ENCODE data around the gene EIF4E2. TPM values are rescaled to one million over a fixed set of nuclear protein-coding genes. Genes with fewer than 3 reads are reported as not detected.
A peak's percentile ranks its signal among the peaks of the same experiment; 100 is the strongest.

The EIF4E2 gene
- total RNA-seq, 6 donors from 2014 or later = 24.1 to 96.4 (median 57.2) TPM

DNA sequence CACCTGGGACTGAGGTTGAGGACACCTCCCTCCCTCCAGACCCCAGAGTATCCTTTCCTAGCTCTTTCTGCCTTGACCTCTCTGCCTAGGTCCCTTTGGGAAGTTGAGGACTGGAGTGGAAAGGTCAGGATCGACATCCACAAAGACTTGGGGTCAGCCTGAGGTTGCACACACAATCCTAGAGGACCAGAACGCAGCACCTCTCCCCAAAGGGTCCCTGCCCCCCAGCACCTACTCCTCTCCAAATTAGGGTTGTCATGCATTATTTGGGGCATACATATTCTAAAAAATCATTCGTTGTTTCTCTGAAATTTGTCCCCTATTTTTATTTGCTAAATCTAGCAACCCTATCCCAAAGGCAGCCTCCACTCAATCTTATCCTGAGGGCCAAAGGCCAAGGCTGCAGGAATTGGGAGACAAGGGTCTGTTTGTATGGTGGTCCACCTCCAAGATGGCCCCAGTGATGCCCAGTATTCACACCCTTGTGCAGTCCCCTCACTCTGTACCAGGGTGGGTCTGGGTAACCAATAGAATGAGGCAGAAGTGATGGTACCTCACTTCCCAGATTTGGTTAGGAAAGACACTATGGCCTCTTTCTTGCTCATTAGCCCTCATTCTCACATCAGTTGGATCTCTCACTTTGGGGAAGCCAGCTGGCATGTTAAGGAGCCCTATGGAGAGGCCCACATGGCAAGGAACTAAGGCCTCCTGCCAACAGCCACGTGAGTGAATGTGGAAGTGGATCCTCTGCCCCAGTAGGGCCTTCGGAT lies 14.5 kb upstream of the EIF4E2 start:
- Histone ChIP-seq H3K4me1 (no peaks in the 10 kb centered on the region), H3K4me3 (no peak overlapping the region), H3K27me3 (no peaks in the 10 kb centered on the region), H3K9me3 (peaks cover 0 to 7% (median 3%) of the 10 kb centered on the region in 4 donors), H3K36me3 (no peaks in the 10 kb centered on the region), H3K27ac (no peak overlapping the region)
- TF ChIP-seq, protein P1, sequence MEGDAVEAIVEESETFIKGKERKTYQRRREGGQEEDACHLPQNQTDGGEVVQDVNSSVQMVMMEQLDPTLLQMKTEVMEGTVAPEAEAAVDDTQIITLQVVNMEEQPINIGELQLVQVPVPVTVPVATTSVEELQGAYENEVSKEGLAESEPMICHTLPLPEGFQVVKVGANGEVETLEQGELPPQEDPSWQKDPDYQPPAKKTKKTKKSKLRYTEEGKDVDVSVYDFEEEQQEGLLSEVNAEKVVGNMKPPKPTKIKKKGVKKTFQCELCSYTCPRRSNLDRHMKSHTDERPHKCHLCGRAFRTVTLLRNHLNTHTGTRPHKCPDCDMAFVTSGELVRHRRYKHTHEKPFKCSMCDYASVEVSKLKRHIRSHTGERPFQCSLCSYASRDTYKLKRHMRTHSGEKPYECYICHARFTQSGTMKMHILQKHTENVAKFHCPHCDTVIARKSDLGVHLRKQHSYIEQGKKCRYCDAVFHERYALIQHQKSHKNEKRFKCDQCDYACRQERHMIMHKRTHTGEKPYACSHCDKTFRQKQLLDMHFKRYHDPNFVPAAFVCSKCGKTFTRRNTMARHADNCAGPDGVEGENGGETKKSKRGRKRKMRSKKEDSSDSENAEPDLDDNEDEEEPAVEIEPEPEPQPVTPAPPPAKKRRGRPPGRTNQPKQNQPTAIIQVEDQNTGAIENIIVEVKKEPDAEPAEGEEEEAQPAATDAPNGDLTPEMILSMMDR (IDR thresholded peaks at IDR 0.05) = no peak
- TF ChIP-seq POLR2A (IDR thresholded peaks at IDR 0.05) (no peak), EP300 (IDR thresholded peaks at IDR 0.05) (no peak), POLR2AphosphoS5 (IDR thresholded peaks at IDR 0.05) (no peak)
- ATAC-seq (ENCODE audit: low FRiP score in 2 of 2) (no peak), DNase-seq (peak in 1 of 2 donors; percentile 15)
- 81 to 83% methylated on average over 5 of the region's 5 CpGs for WGBS, 2 donors

DNA sequence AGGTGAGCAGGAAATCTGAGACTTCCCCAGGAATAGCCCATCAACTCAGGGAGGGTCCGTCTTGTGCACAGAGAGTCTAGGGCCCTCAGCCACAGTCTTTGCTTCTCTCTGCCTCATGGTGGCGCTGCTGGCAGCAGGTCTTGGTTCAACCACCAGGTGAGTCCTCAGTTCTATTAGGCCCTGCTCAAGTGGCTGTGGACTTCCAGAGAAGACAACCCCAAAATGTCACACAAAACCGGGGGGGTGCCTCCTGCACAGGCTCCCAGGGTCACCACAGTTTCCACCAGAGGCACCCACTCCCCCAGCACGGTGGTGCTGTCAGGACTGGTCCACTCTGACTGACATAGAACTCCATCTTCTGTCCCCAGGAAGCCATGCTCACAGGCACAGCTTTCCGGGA lies 13.4 kb upstream of the EIF4E2 start:
- DNase-seq (peak in 1 of 2 donors; percentile 49), ATAC-seq (ENCODE audit: low FRiP score in 2 of 2) (no peak)
- Histone ChIP-seq H3K4me3 (no peak overlapping the region), H3K9me3 (peaks cover 0 to 7% (median 3%) of the 10 kb centered on the region in 4 donors), H3K27me3 (no peaks in the 10 kb centered on the region), H3K27ac (no peak overlapping the region), H3K4me1 (peaks cover 0 to 4% (median 0%) of the 10 kb centered on the region in 4 donors), H3K36me3 (no peaks in the 10 kb centered on the region)
- TF ChIP-seq EP300 (IDR thresholded peaks at IDR 0.05) = no peak
- TF ChIP-seq, protein P1 (IDR thresholded peaks at IDR 0.05) = peak in 3 of 6 experiments; percentile 25 to 59 (median 37)
- WGBS, 2 donors = 55 to 59% methylated on average over 5 of the region's 5 CpGs

DNA sequence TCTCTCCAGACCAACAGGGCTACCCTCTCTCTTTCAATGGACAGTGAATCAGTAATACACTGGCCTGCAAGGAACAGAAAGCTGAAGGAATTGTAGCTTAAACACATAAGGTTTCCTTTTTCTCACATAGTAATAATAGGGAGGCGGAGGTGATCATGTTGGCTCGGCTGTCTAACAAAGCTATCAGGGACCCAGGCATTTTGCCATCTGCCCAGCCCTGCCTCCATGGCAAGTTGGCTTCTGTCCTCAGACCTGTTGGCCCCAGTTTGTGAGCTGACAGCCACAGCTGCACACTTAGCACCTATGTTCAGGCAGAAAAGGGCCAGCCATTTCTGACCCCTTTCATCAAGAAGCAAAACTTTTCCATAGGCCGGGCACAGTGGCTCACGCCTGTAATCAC lies 13.0 kb upstream of the EIF4E2 start:
- Histone ChIP-seq H3K9me3 (peaks cover 0 to 7% (median 3%) of the 10 kb centered on the region in 4 donors), H3K27ac (no peak overlapping the region), H3K36me3 (no peaks in the 10 kb centered on the region), H3K4me3 (no peak overlapping the region), H3K27me3 (no peaks in the 10 kb centered on the region), H3K4me1 (peaks cover 0 to 4% (median 0%) of the 10 kb centered on the region in 4 donors)
- no peak for ATAC-seq (ENCODE audit: low FRiP score in 2 of 2)
- peak in 1 of 2 donors; percentile 16 for DNase-seq
- 86 to 87% methylated on average over 4 of the region's 4 CpGs for WGBS, 2 donors
- no peak for TF ChIP-seq EP300 (IDR thresholded peaks at IDR 0.05)
- TF ChIP-seq POLR2AphosphoS5 (IDR thresholded peaks at IDR 0.05) = no peak
- TF ChIP-seq POLR2A (IDR thresholded peaks at IDR 0.05) = no peak
- TF ChIP-seq, protein P1 (IDR thresholded peaks at IDR 0.05) = no peak

DNA sequence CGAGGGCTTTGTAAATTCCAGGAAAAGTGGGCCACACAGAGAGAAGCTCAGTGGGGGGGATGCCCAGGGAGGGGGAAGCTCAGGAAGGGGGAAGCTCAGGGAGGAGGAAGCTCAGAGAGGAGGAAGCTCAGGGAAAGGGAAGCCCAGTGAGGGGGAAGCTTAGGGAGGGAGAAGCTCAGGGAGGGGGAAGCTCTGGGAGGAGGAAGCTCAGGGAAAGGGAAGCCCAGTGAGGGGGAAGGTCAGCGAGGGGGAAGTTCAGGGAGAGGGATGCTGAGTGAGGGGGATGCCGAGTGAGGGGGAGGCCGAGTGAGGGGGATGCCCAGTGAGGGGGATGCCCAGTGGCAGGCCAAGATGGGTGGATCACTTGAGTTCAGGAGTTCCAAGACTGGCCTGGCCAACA lies 11.8 kb upstream of the EIF4E2 start:
- Histone ChIP-seq H3K36me3 (no peaks in the 10 kb centered on the region), H3K4me3 (no peak overlapping the region), H3K27ac (no peak overlapping the region), H3K27me3 (no peaks in the 10 kb centered on the region), H3K4me1 (peaks cover 0 to 4% (median 0%) of the 10 kb centered on the region in 4 donors), H3K9me3 (peaks cover 0 to 7% (median 3%) of the 10 kb centered on the region in 4 donors)
- DNase-seq (peak in 1 of 2 donors; percentile 20), ATAC-seq (ENCODE audit: low FRiP score in 2 of 2) (peak in 1 of 2 donors; percentile 28)
- 0 to 17% methylated on average over 1 to 4 of the region's 4 CpGs for WGBS, 2 donors
- TF ChIP-seq POLR2A (IDR thresholded peaks at IDR 0.05) = no peak
- TF ChIP-seq POLR2AphosphoS5 (IDR thresholded peaks at IDR 0.05) = no peak
- no peak for TF ChIP-seq EP300 (IDR thresholded peaks at IDR 0.05)
- TF ChIP-seq, protein P1 (IDR thresholded peaks at IDR 0.05) = no peak

All from upper lobe of left lung (tissue), 6 donors.